ENCODE results near the gene PACSIN3. TPM values are rescaled to one million over a fixed set of nuclear protein-coding genes. Genes with fewer than 3 reads are reported as not detected.

Gene PACSIN3
- polyA plus RNA-seq, 1 donor from 2014 or later, result not detected

DNA sequence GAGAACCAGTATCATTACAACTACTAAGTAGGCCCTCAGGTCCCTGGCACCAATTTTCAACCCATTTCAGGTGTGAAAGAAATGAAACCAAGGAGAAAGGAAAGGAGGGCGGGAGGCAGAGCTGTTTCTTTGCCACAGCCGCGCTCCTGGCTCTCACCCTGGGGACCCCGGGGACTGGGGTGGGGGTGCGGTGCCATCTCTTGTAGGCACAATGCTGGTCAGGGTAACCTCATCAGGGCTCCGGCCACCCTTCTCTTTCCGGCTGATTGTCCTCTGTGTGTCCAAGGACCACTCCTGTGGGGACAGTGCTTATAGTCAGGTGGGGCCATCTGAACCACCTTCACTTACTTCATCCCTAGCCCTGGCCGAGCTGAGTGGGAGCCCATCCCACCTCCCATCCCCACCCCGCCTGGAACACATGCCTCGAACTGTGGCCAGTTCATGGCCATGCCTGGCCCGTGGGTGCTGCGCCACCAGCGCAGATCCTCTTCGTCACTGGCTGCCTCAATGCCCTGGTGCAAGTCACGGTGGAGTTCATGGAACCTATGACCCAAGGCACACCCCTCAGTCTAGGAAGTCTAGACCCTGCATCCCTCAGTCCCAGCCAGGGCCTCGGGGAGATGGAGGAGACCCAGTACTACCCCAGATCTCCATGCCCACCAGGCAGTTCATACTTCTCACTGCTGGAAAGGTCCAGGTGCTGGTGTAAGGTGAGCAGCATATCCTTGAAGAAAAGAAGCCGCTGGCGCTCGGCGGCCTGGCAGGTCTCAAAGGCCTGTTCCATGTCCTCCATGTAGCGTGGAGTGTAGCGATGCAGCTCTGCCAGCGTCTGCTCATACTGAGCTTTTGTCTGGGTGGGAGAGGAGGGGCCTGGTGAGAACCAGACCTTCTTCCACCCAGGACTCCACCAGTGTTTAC lies 7.2 kb downstream of the PACSIN3 start:
- Histone ChIP-seq H2AFZ (ENCODE audit: low read depth, low read length) (no peak overlapping the region), H3K79me2 (replicated peaks; ENCODE audit: insufficient read depth, low read length) (peaks cover 23% of the 10 kb centered on the region), H3K4me3 (ENCODE audit: low read length) (no peak overlapping the region), H3K4me2 (ENCODE audit: low read length) (no peak overlapping the region), H3K9me2 (ENCODE audit: insufficient read depth, low read length) (no peaks in the 10 kb centered on the region), H3K27me3 (ENCODE audit: insufficient read depth, low read depth, low read length) (no peaks in the 10 kb centered on the region), H3K27ac (ENCODE audit: low read length) (no peak overlapping the region), H4K20me1 (ENCODE audit: insufficient read depth) (no peaks in the 10 kb centered on the region), H3F3A (ENCODE audit: insufficient read depth, low read length, poor library complexity, severe bottlenecking) (no peaks in the 10 kb centered on the region), H3K9me3 (ENCODE audit: low read length) (no peaks in the 10 kb centered on the region), H3K9ac (ENCODE audit: low read length) (no peak overlapping the region), H3K36me3 (ENCODE audit: insufficient read depth, low read length) (no peaks in the 10 kb centered on the region)
- TF ChIP-seq EZH2 (IDR thresholded peaks at IDR 0.05; ENCODE audit: borderline replicate concordance, insufficient read depth, low read length, poor library complexity, severe bottlenecking) (no peak), POLR2AphosphoS5 (IDR thresholded peaks at IDR 0.05) (no peak), SMC3 (conservative IDR thresholded peaks at IDR 0.05; ENCODE audit: poor library complexity) (no peak), TAF1 (IDR thresholded peaks at IDR 0.05; ENCODE audit: low read depth) (no peak), REST (IDR thresholded peaks at IDR 0.05; ENCODE audit: borderline replicate concordance) (no peak), RAD21 (conservative IDR thresholded peaks at IDR 0.05) (no peak)
- TF ChIP-seq, protein P1, sequence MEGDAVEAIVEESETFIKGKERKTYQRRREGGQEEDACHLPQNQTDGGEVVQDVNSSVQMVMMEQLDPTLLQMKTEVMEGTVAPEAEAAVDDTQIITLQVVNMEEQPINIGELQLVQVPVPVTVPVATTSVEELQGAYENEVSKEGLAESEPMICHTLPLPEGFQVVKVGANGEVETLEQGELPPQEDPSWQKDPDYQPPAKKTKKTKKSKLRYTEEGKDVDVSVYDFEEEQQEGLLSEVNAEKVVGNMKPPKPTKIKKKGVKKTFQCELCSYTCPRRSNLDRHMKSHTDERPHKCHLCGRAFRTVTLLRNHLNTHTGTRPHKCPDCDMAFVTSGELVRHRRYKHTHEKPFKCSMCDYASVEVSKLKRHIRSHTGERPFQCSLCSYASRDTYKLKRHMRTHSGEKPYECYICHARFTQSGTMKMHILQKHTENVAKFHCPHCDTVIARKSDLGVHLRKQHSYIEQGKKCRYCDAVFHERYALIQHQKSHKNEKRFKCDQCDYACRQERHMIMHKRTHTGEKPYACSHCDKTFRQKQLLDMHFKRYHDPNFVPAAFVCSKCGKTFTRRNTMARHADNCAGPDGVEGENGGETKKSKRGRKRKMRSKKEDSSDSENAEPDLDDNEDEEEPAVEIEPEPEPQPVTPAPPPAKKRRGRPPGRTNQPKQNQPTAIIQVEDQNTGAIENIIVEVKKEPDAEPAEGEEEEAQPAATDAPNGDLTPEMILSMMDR (IDR thresholded peaks at IDR 0.05; ENCODE audit: poor library complexity, severe bottlenecking), result no peak

DNA sequence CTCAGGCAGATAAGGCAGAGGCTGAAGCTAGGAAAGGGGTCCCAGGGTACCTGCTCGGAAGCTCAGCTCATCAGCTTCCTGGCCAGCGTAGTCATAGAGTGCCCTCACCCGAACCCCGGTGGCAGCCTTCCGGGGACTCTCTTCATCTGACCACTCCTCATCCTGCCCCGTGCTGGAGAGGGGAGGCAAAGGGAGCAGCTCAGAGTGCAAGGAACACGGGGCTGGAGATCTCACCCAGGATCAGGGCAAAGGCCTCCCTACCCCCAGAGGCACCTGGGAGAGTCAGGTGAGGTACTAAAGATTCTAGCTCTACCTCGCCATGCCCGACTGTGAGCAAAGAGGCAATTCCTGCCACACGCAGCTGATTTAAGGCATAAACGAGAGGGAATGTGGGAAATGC lies 7.9 kb downstream of the PACSIN3 start:
- H3K4me2 ChIP-seq (ENCODE audit: low read length), result no peak overlapping the region
- H3K9me3 ChIP-seq (ENCODE audit: low read length), result no peaks in the 10 kb centered on the region
- no peaks in the 10 kb centered on the region for H3K36me3 ChIP-seq (ENCODE audit: insufficient read depth, low read length)
- TF ChIP-seq POLR2AphosphoS5 (IDR thresholded peaks at IDR 0.05) (no peak), EZH2 (IDR thresholded peaks at IDR 0.05; ENCODE audit: borderline replicate concordance, insufficient read depth, low read length, poor library complexity, severe bottlenecking) (no peak), EP300 (conservative IDR thresholded peaks at IDR 0.05; ENCODE audit: poor library complexity, severe bottlenecking) (no peak), SMC3 (conservative IDR thresholded peaks at IDR 0.05; ENCODE audit: poor library complexity) (no peak), MXI1 (conservative IDR thresholded peaks at IDR 0.05; ENCODE audit: poor library complexity, severe bottlenecking) (no peak), REST (IDR thresholded peaks at IDR 0.05; ENCODE audit: borderline replicate concordance) (no peak), TAF1 (IDR thresholded peaks at IDR 0.05; ENCODE audit: low read depth) (no peak), RAD21 (conservative IDR thresholded peaks at IDR 0.05) (no peak)
- TF ChIP-seq, protein P1 (IDR thresholded peaks at IDR 0.05; ENCODE audit: poor library complexity, severe bottlenecking), result no peak
- no peak overlapping the region for H3K4me3 ChIP-seq (ENCODE audit: low read length)
- H3F3A ChIP-seq (ENCODE audit: insufficient read depth, low read length, poor library complexity, severe bottlenecking), result no peaks in the 10 kb centered on the region
- H3K9me2 ChIP-seq (ENCODE audit: insufficient read depth, low read length), result no peaks in the 10 kb centered on the region
- H4K20me1 ChIP-seq (ENCODE audit: insufficient read depth), result no peaks in the 10 kb centered on the region
- no peak overlapping the region for H2AFZ ChIP-seq (ENCODE audit: low read depth, low read length)
- H3K9ac ChIP-seq (ENCODE audit: low read length), result no peak overlapping the region
- H3K79me2 ChIP-seq (replicated peaks; ENCODE audit: insufficient read depth, low read length), result peaks cover 30% of the 10 kb centered on the region
- no peaks in the 10 kb centered on the region for H3K27me3 ChIP-seq (ENCODE audit: insufficient read depth, low read depth, low read length)
- no peak overlapping the region for H3K27ac ChIP-seq (ENCODE audit: low read length)
